Thoracic aorta (tissue), 2 donors: ENCODE measurements around the gene PRUNE2. TPM values are rescaled to one million over a fixed set of nuclear protein-coding genes. Genes with fewer than 3 reads are reported as not detected.

Experiments used
- ATAC-seq: fragments of 150-250 bp; one replicate; pipeline ENCODE4 v1.8.0; 2017; ENCODE audit warnings: low read depth; ENCODE audit not compliant: insufficient number of reproducible peaks, low FRiP score
- DNase-seq: peaks from one replicate; pipeline ENCODE4 v3.0.0-alpha.2; 2020; ENCODE audit warnings: low spot score
- H3K27ac ChIP-seq, 2 donors: fragments of 200-600 bp; sonication (generic); 1 replicate in 1 of 2; 2 replicates in 1 of 2; pipeline ENCODE4 v1.5.1; 2016; ENCODE audit warnings: mild to moderate bottlenecking in 2 of 2, moderate library complexity in 2 of 2
- H3K27me3 ChIP-seq: fragments of 200-600 bp; sonication (generic); replicated peaks from 2 replicates; pipeline ENCODE4 v1.6.0; 2016; ENCODE audit warnings: mild to moderate bottlenecking; ENCODE audit not compliant: insufficient read depth
- H3K36me3 ChIP-seq: fragments of 200-600 bp; sonication (generic); one replicate; pipeline ENCODE4 v1.5.1; 2016
- H3K4me1 ChIP-seq, 2 donors: fragments of 200-600 bp; sonication (generic); 1 replicate in 1 of 2; 2 replicates in 1 of 2; pipeline versions ENCODE4 v1.5.1 to v1.6.0; 2016; ENCODE audit warnings: low read depth in 2 of 2, mild to moderate bottlenecking in 1 of 2; ENCODE audit not compliant: control insufficient read depth in 1 of 2
- H3K4me3 ChIP-seq: fragments of 200-600 bp; sonication (generic); 2 replicates; pipeline ENCODE4 v1.5.1; 2016; ENCODE audit warnings: mild to moderate bottlenecking
- H3K9me3 ChIP-seq: fragments of 200-600 bp; sonication (generic); 2 replicates; pipeline ENCODE4 v1.5.1; 2016
- total RNA-seq, 2 donors: library from RNA; depleted of rRNA; stranded (reverse); fragments of >200 nt; gene quantifications; one replicate each; pipeline versions ENCODE4 v1.1.0 to v1.2.3, GENCODE V29; 2016
- TF ChIP-seq, protein P1 (sequence below): fragments of 200-600 bp; sonication (generic); IDR thresholded peaks from one replicate; pipeline ENCODE4 v1.5.1; 2019; ENCODE audit warnings: antibody characterized with exemption

The PRUNE2 gene
- total RNA-seq, 2 donors from 2014 or later = 360 to 420 TPM

- no peaks in the 10 kb centered on the region for H3K36me3 ChIP-seq
- H3K9me3 ChIP-seq = no peaks in the 10 kb centered on the region
- H3K4me1 ChIP-seq = peaks cover 0 to 2% of the 10 kb centered on the region in 2 donors
- H3K27ac ChIP-seq = no peak overlapping the region
- peak; percentile 21 for ATAC-seq
- TF ChIP-seq, protein P1, sequence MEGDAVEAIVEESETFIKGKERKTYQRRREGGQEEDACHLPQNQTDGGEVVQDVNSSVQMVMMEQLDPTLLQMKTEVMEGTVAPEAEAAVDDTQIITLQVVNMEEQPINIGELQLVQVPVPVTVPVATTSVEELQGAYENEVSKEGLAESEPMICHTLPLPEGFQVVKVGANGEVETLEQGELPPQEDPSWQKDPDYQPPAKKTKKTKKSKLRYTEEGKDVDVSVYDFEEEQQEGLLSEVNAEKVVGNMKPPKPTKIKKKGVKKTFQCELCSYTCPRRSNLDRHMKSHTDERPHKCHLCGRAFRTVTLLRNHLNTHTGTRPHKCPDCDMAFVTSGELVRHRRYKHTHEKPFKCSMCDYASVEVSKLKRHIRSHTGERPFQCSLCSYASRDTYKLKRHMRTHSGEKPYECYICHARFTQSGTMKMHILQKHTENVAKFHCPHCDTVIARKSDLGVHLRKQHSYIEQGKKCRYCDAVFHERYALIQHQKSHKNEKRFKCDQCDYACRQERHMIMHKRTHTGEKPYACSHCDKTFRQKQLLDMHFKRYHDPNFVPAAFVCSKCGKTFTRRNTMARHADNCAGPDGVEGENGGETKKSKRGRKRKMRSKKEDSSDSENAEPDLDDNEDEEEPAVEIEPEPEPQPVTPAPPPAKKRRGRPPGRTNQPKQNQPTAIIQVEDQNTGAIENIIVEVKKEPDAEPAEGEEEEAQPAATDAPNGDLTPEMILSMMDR = no peak
- no peaks in the 10 kb centered on the region for H3K27me3 ChIP-seq
- no peak overlapping the region for H3K4me3 ChIP-seq
- DNase-seq = no peak
Measured at GRCh38 chr9:76580188-76580587, 325.7 kb downstream of the PRUNE2 start.

GRCh38 chr9:76576344-76576743 lies 329.6 kb downstream of the PRUNE2 start:
- Histone ChIP-seq H3K4me3 (no peak overlapping the region), H3K4me1 (peaks cover 0 to 2% of the 10 kb centered on the region in 2 donors), H3K27me3 (no peaks in the 10 kb centered on the region), H3K9me3 (no peaks in the 10 kb centered on the region), H3K36me3 (no peaks in the 10 kb centered on the region), H3K27ac (no peak overlapping the region)
- DNase-seq (no peak), ATAC-seq (peak; percentile 57)
- TF ChIP-seq, protein P1 = no peak

GRCh38 chr9:76575761-76576160 lies 330.2 kb downstream of the PRUNE2 start:
- Histone ChIP-seq H3K4me3 (no peak overlapping the region), H3K27ac (no peak overlapping the region), H3K36me3 (no peaks in the 10 kb centered on the region), H3K9me3 (no peaks in the 10 kb centered on the region), H3K4me1 (peaks cover 0 to 2% of the 10 kb centered on the region in 2 donors), H3K27me3 (no peaks in the 10 kb centered on the region)
- no peak for ATAC-seq
- TF ChIP-seq, protein P1 = no peak
- no peak for DNase-seq

GRCh38 chr9:76573905-76574760 lies 331.8 kb downstream of the PRUNE2 start:
- Histone ChIP-seq H3K27ac (no peak overlapping the region), H3K4me1 (peaks cover 0 to 2% of the 10 kb centered on the region in 2 donors), H3K36me3 (no peaks in the 10 kb centered on the region), H3K9me3 (no peaks in the 10 kb centered on the region), H3K4me3 (no peak overlapping the region), H3K27me3 (no peaks in the 10 kb centered on the region)
- DNase-seq (no peak), ATAC-seq (no peak)
- TF ChIP-seq, protein P1 = no peak

DNA sequence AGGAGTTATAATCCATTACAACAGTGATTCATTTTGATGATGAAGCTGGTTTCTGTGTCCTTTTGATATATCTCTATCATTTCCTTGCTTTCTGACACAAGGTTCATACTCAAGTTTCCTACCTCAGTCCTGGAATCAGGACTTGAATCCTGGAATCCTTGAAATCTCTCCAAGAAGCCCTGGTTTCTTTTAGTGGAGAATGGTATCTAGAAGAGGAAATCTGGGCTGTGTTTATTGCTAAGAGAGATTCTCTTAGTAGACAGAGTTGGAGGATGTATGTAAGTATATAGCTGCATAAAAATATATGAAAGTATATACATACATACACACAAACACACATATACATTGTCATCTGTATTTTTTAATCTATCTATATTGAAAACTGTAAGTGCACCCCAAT lies 332.5 kb downstream of the PRUNE2 start:
- Histone ChIP-seq H3K27me3 (no peaks in the 10 kb centered on the region), H3K4me3 (no peak overlapping the region), H3K27ac (no peak overlapping the region), H3K4me1 (peaks cover 0 to 2% of the 10 kb centered on the region in 2 donors), H3K9me3 (no peaks in the 10 kb centered on the region), H3K36me3 (no peaks in the 10 kb centered on the region)
- no peak for ATAC-seq
- TF ChIP-seq, protein P1 = no peak
- no peak for DNase-seq
